ENCODE results near the gene ETF1. TPM values are rescaled to one million over a fixed set of nuclear protein-coding genes. Genes with fewer than 3 reads are reported as not detected.
A peak's percentile ranks its signal among the peaks of the same experiment; 100 is the strongest.

Gene ETF1
- total and polyA plus RNA-seq, 9 of the 15 experiments (the other 6 are each of a cell fraction or from before 2014, with no cell fraction given): 53.7 to 209 (median 164) TPM

GRCh38 chr5:138575194-138576015 is 32.4 kb upstream of the ETF1 start, which contains the start of gene HSPA9 (continued):
- TF ChIP-seq MLX (CRISPR knock-in tag; conservative IDR thresholded peaks at IDR 0.05): 0 out of 4 replicates have a peak, but pooled peaks of 1 of the 2 experiments have one; percentile 82
- peak; percentile 83 to 92 for TF ChIP-seq MAZ (CRISPR knock-in tag; conservative IDR thresholded peaks at IDR 0.05 in 1 of 2, IDR thresholded peaks at IDR 0.05 in 1 of 2)
- TF ChIP-seq PML (IDR thresholded peaks at IDR 0.05; ENCODE audit: low read length): peak; percentile 79
- peak; percentile 96 for TF ChIP-seq TAF7 (tag; IDR thresholded peaks at IDR 0.05)
- 0 out of 2 replicates have a peak, but pooled peaks have one; percentile 77 for TF ChIP-seq ZNF232 (CRISPR knock-in tag; IDR thresholded peaks at IDR 0.05)
- peak; percentile 98 for TF ChIP-seq MGA (IDR thresholded peaks at IDR 0.05)
- TF ChIP-seq E2F6 (IDR thresholded peaks at IDR 0.05; ENCODE audit: borderline replicate concordance in 1 of 2, extremely low read depth in 1 of 2, insufficient read depth in 1 of 2, insufficient read length in 1 of 2, low read depth in 1 of 2, low read length in 1 of 2, poor library complexity in 1 of 2, severe bottlenecking in 1 of 2): peak; percentile 99 to 100
- TF ChIP-seq HOMEZ (CRISPR knock-in tag; IDR thresholded peaks at IDR 0.05): no peak
- TF ChIP-seq ZNF408 (CRISPR knock-in tag; IDR thresholded peaks at IDR 0.05; ENCODE audit: low read depth): no peak
- TF ChIP-seq FOXP1 (CRISPR knock-in tag; IDR thresholded peaks at IDR 0.05): peak; percentile 95
